ENCODE measurements around the gene SIGLECL1.
"Not testable (repeated sequence)": the region's sequence is repeated elsewhere in the genome, so short reads cannot be mapped to it uniquely, and the experiment has no call there.

SIGLECL1 gene

GRCh38 chr19:51207747-51208146 lies 43.1 kb upstream of the SIGLECL1 start:
- TF ChIP-seq, protein P1, sequence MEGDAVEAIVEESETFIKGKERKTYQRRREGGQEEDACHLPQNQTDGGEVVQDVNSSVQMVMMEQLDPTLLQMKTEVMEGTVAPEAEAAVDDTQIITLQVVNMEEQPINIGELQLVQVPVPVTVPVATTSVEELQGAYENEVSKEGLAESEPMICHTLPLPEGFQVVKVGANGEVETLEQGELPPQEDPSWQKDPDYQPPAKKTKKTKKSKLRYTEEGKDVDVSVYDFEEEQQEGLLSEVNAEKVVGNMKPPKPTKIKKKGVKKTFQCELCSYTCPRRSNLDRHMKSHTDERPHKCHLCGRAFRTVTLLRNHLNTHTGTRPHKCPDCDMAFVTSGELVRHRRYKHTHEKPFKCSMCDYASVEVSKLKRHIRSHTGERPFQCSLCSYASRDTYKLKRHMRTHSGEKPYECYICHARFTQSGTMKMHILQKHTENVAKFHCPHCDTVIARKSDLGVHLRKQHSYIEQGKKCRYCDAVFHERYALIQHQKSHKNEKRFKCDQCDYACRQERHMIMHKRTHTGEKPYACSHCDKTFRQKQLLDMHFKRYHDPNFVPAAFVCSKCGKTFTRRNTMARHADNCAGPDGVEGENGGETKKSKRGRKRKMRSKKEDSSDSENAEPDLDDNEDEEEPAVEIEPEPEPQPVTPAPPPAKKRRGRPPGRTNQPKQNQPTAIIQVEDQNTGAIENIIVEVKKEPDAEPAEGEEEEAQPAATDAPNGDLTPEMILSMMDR (conservative IDR thresholded peaks at IDR 0.05; ENCODE audit: low read depth, low read length): no peak
- no peak overlapping the region for H2AFZ ChIP-seq (ENCODE audit: low read depth)
- H4K20me1 ChIP-seq (ENCODE audit: insufficient read depth): no peaks in the 10 kb centered on the region
- H3K9ac ChIP-seq: no peak overlapping the region
- H3K4me3 ChIP-seq (IDR thresholded peaks at IDR 0.05; ENCODE audit: insufficient read depth, low read depth, low read length): no peak overlapping the region
- H3K27me3 ChIP-seq (ENCODE audit: insufficient read depth, low read depth): no peaks in the 10 kb centered on the region; the same call in 1 of the 2 replicates
- H3K4me2 ChIP-seq: no peak overlapping the region
- no peaks in the 10 kb centered on the region for H3K36me3 ChIP-seq (ENCODE audit: insufficient read depth)
- no peaks in the 10 kb centered on the region for H3K79me2 ChIP-seq (ENCODE audit: insufficient read depth, low read depth)
- no peak overlapping the region for H3K27ac ChIP-seq
- H3K4me1 ChIP-seq (ENCODE audit: low read depth, poor library complexity, severe bottlenecking): no peaks in the 10 kb centered on the region

DNA sequence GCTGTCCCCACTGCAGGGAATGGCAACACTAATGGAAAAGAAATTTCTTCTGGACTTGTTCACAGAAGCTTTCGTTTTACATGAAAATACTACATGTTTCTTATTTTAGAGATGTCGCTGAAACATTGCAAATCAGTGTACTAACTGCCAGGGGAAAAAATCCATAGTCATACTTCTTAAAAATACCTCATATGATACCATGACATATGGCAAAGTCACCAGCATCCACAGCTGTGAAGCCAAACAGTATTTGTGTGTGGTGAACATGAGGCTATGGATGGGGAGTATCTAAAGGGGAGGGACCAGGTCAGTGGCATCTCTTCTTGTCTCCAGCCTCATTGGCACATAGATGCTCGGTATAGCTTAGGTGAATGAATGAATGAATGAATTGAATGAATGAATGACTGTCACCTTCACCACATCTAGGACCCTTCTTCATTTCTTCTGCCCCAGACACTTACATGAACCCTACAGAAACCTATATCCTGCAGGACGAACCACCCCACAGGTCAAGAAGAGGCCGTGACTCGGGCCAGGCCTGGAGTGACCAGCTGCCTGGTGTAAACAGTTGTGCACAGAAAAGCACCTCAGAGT lies 40.6 kb upstream of the SIGLECL1 start:
- H3K4me2 ChIP-seq: no peak overlapping the region
- no peak overlapping the region for H3K4me3 ChIP-seq (IDR thresholded peaks at IDR 0.05; ENCODE audit: insufficient read depth, low read depth, low read length)
- no peak overlapping the region for H3K27ac ChIP-seq
- TF ChIP-seq, protein P1 (conservative IDR thresholded peaks at IDR 0.05; ENCODE audit: low read depth, low read length): no peak
- no peaks in the 10 kb centered on the region for H3K4me1 ChIP-seq (ENCODE audit: low read depth, poor library complexity, severe bottlenecking)
- H3K36me3 ChIP-seq (ENCODE audit: insufficient read depth): no peaks in the 10 kb centered on the region
- no peaks in the 10 kb centered on the region; the same call in 1 of the 2 replicates for H3K27me3 ChIP-seq (ENCODE audit: insufficient read depth, low read depth)
- no peak overlapping the region for H3K9ac ChIP-seq
- H2AFZ ChIP-seq (ENCODE audit: low read depth): no peak overlapping the region
- no peaks in the 10 kb centered on the region for H4K20me1 ChIP-seq (ENCODE audit: insufficient read depth)
- no peaks in the 10 kb centered on the region for H3K79me2 ChIP-seq (ENCODE audit: insufficient read depth, low read depth)

GRCh38 chr19:51210874-51211361 lies 40.0 kb upstream of the SIGLECL1 start:
- not testable (repeated sequence) for H2AFZ ChIP-seq (ENCODE audit: low read depth); H3K36me3 ChIP-seq (ENCODE audit: insufficient read depth); H3K27me3 ChIP-seq (ENCODE audit: insufficient read depth, low read depth); H3K4me3 ChIP-seq (IDR thresholded peaks at IDR 0.05; ENCODE audit: insufficient read depth, low read depth, low read length); H3K9ac ChIP-seq; H3K4me1 ChIP-seq (ENCODE audit: low read depth, poor library complexity, severe bottlenecking); H3K4me2 ChIP-seq; H4K20me1 ChIP-seq (ENCODE audit: insufficient read depth); H3K27ac ChIP-seq; H3K79me2 ChIP-seq (ENCODE audit: insufficient read depth, low read depth)

DNA sequence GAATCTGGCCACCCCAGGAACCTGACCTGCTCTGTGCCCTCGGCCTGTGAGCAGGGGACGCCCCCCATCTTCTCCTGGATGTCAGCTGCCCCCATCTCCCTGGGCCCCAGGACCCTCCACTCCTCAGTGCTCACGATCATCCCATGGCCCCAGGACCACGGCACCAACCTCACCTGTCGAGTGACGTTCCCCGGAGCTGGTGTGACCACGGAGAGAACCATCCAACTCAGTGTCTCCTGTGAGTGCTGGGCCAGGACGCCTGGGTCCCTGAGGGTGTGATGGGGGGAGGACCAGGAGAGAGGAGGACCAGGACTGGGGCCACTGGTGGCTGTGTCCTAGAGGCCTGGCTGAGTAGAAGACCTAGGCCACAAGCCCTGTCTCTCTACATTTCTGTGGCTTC lies 39.0 kb upstream of the SIGLECL1 start:
- H3K4me3 ChIP-seq (IDR thresholded peaks at IDR 0.05; ENCODE audit: insufficient read depth, low read depth, low read length): no peak overlapping the region
- no peak overlapping the region for H3K27ac ChIP-seq
- no peak overlapping the region for H3K9ac ChIP-seq
- H3K27me3 ChIP-seq (ENCODE audit: insufficient read depth, low read depth): no peaks in the 10 kb centered on the region; the same call in 1 of the 2 replicates
- H3K79me2 ChIP-seq (ENCODE audit: insufficient read depth, low read depth): no peaks in the 10 kb centered on the region
- H3K4me1 ChIP-seq (ENCODE audit: low read depth, poor library complexity, severe bottlenecking): no peaks in the 10 kb centered on the region
- H3K4me2 ChIP-seq: no peak overlapping the region
- no peaks in the 10 kb centered on the region for H3K36me3 ChIP-seq (ENCODE audit: insufficient read depth)
- no peak overlapping the region for H2AFZ ChIP-seq (ENCODE audit: low read depth)
- no peaks in the 10 kb centered on the region for H4K20me1 ChIP-seq (ENCODE audit: insufficient read depth)
- TF ChIP-seq, protein P1 (conservative IDR thresholded peaks at IDR 0.05; ENCODE audit: low read depth, low read length): no peak

- no peaks in the 10 kb centered on the region for H3K27me3 ChIP-seq (ENCODE audit: insufficient read depth, low read depth)
- no peaks in the 10 kb centered on the region for H3K36me3 ChIP-seq (ENCODE audit: insufficient read depth)
- no peak overlapping the region for H3K9ac ChIP-seq
- no peaks in the 10 kb centered on the region for H3K79me2 ChIP-seq (ENCODE audit: insufficient read depth, low read depth)
- TF ChIP-seq, protein P1 (conservative IDR thresholded peaks at IDR 0.05; ENCODE audit: low read depth, low read length): no peak
- no peaks in the 10 kb centered on the region for H4K20me1 ChIP-seq (ENCODE audit: insufficient read depth)
- no peak overlapping the region for H2AFZ ChIP-seq (ENCODE audit: low read depth)
- H3K4me1 ChIP-seq (ENCODE audit: low read depth, poor library complexity, severe bottlenecking): no peaks in the 10 kb centered on the region
- no peak overlapping the region for H3K27ac ChIP-seq
- no peak overlapping the region for H3K4me2 ChIP-seq
- H3K4me3 ChIP-seq (IDR thresholded peaks at IDR 0.05; ENCODE audit: insufficient read depth, low read depth, low read length): no peak overlapping the region
Observed at GRCh38 chr19:51219307-51219706, 31.6 kb upstream of the SIGLECL1 start.

Measured in KMS-11 (cell line).